Activated CD4-positive, alpha-beta T cell treated with anti-CD3 and anti-CD28 coated beads, Interleukin-2, amount 50 U/mL, for 16 hours (primary cell): ENCODE measurements around the gene TMEM221.

ENCODE experiments used
- DNase-seq: peaks from one replicate; pipeline ENCODE4 v3.0.0-alpha.2; 2020

Gene TMEM221

GRCh38 chr19:17404015-17404414, 44.5 kb downstream of the TMEM221 start:
- peak; percentile 37 for DNase-seq

GRCh38 chr19:17402982-17403855, 45.2 kb downstream of the TMEM221 start:
- DNase-seq: peak; percentile 50

GRCh38 chr19:17401628-17402027, 46.8 kb downstream of the TMEM221 start:
- DNase-seq: no peak

- no peak for DNase-seq
These were observed 49.5 kb downstream of the TMEM221 start for GRCh38 chr19:17398902-17399527.

GRCh38 chr19:17394891-17395415, 53.5 kb downstream of the TMEM221 start:
- peak; percentile 90 for DNase-seq

GRCh38 chr19:17393914-17394313, 54.6 kb downstream of the TMEM221 start, which contains the start of gene CCDC194:
CCDC194 (minus strand) TSS chr19:17394196; CDS start chr19:17394158, 38 bp downstream.
- DNase-seq: no peak

- no peak for DNase-seq
These were observed 55.5 kb downstream of the TMEM221 start for GRCh38 chr19:17393002-17393401.

- no peak for DNase-seq
These were observed 56.9 kb downstream of the TMEM221 start for GRCh38 chr19:17391371-17392151.

GRCh38 chr19:17390665-17391370, 57.6 kb downstream of the TMEM221 start:
- peak; percentile 91 for DNase-seq

GRCh38 chr19:17389957-17390664, 58.4 kb downstream of the TMEM221 start:
- DNase-seq: no peak

- no peak for DNase-seq
These were observed 59.2 kb downstream of the TMEM221 start for GRCh38 chr19:17389288-17389687.

- peak; percentile 62 for DNase-seq
These were observed 62.4 kb downstream of the TMEM221 start for GRCh38 chr19:17385878-17386611.
